Right atrium auricular region (tissue), 2 donors: Measurements from ENCODE around the gene LEMD2. TPM values are rescaled to one million over a fixed set of nuclear protein-coding genes. Genes with fewer than 3 reads are reported as not detected.

ENCODE experiments used
- DNase-seq: peaks from one replicate; pipeline ENCODE4 v3.0.0-alpha.2; 2019; ENCODE audit warnings: low spot score
- H3K27ac ChIP-seq, 2 donors: fragments of 200-600 bp; sonication (generic); 1 replicate in 1 of 2; 2 replicates in 1 of 2; pipeline ENCODE4 v1.5.1; 2016 to 2019
- H3K27me3 ChIP-seq, 2 donors: fragments of 200-600 bp; sonication (generic); one replicate each; pipeline versions ENCODE4 v1.5.1 to v1.6.0; 2017 to 2019
- H3K36me3 ChIP-seq: fragments of 200-600 bp; sonication (generic); one replicate; pipeline ENCODE4 v1.5.1; 2016
- H3K4me1 ChIP-seq, 2 donors: fragments of 200-600 bp; sonication (generic); one replicate each; pipeline versions ENCODE4 v1.5.1 to v1.6.0; 2017 to 2019
- H3K4me3 ChIP-seq, 2 donors: fragments of 200-600 bp; sonication (generic); 1 replicate in 1 of 2; 2 replicates in 1 of 2; pipeline ENCODE4 v1.5.1; 2017 to 2019; ENCODE audit warnings: mild to moderate bottlenecking in 1 of 2, moderate library complexity in 1 of 2
- H3K9me3 ChIP-seq, 2 donors: fragments of 200-600 bp; sonication (generic); one replicate each; pipeline ENCODE4 v1.5.1; 2019
- CTCF ChIP-seq, 2 donors: fragments of 200-600 bp; sonication (generic); IDR thresholded peaks; one replicate each; pipeline ENCODE4 v1.5.1; 2019; ENCODE audit warnings: antibody characterized with exemption in 2 of 2
- total RNA-seq, 2 donors: library from RNA; depleted of rRNA; stranded (reverse); fragments of >200 nt; gene quantifications; one replicate each; pipeline ENCODE4 v1.1.0, GENCODE V29; 2016

LEMD2 gene
- total RNA-seq, 2 donors from 2014 or later = 25.9 to 28.1 TPM

GRCh38 chr6:33787346-33787953 is 1.5 kb downstream of the LEMD2 start:
- no peak for TF ChIP-seq CTCF (IDR thresholded peaks at IDR 0.05)
- no peaks in the 10 kb centered on the region for H3K9me3 ChIP-seq
- H3K36me3 ChIP-seq = peaks cover 30% of the 10 kb centered on the region
- no peaks in the 10 kb centered on the region for H3K27me3 ChIP-seq
- peak overlapping the region; percentile 98 for H3K27ac ChIP-seq
- peak overlapping the region; percentile 88 to 93 for H3K4me3 ChIP-seq
- DNase-seq = no peak
- peaks cover 0 to 43% of the 10 kb centered on the region in 2 donors for H3K4me1 ChIP-seq

- no peak for DNase-seq
- Histone ChIP-seq H3K4me1 (peaks cover 0 to 49% of the 10 kb centered on the region in 2 donors), H3K4me3 (no peak overlapping the region), H3K27ac (peak overlapping the region; percentile 98), H3K36me3 (peaks cover 36% of the 10 kb centered on the region), H3K27me3 (no peaks in the 10 kb centered on the region), H3K9me3 (no peaks in the 10 kb centered on the region)
- TF ChIP-seq CTCF (IDR thresholded peaks at IDR 0.05) = no peak
Measured at GRCh38 chr6:33786736-33787135, 2.2 kb downstream of the LEMD2 start.

- Histone ChIP-seq H3K27ac (peak overlapping the region; percentile 10 to 98), H3K36me3 (peaks cover 41% of the 10 kb centered on the region), H3K4me3 (no peak overlapping the region), H3K4me1 (peaks cover 0 to 59% of the 10 kb centered on the region in 2 donors), H3K9me3 (no peaks in the 10 kb centered on the region), H3K27me3 (no peaks in the 10 kb centered on the region)
- no peak for TF ChIP-seq CTCF (IDR thresholded peaks at IDR 0.05)
- no peak for DNase-seq
Measured at GRCh38 chr6:33785778-33786177, 3.2 kb downstream of the LEMD2 start.

GRCh38 chr6:33784787-33785186 is 4.1 kb downstream of the LEMD2 start:
- Histone ChIP-seq H3K4me1 (peaks cover 0 to 64% of the 10 kb centered on the region in 2 donors), H3K27ac (peak overlapping the region in 1 of 2 donors; percentile 10)

GRCh38 chr6:33783781-33784520 is 5.0 kb downstream of the LEMD2 start:
- Histone ChIP-seq H3K27ac (no peak overlapping the region), H3K9me3 (no peaks in the 10 kb centered on the region), H3K27me3 (no peaks in the 10 kb centered on the region), H3K4me3 (no peak overlapping the region), H3K4me1 (peaks cover 0 to 58% of the 10 kb centered on the region in 2 donors), H3K36me3 (peaks cover 59% of the 10 kb centered on the region)
- no peak for TF ChIP-seq CTCF (IDR thresholded peaks at IDR 0.05)
- DNase-seq = no peak

More at GRCh38 chr6:33784787-33785186, 4.1 kb downstream of the LEMD2 start:
- TF ChIP-seq CTCF (IDR thresholded peaks at IDR 0.05) = no peak
- no peak for DNase-seq
- Histone ChIP-seq H3K36me3 (peaks cover 51% of the 10 kb centered on the region), H3K9me3 (no peaks in the 10 kb centered on the region), H3K4me3 (no peak overlapping the region), H3K27me3 (no peaks in the 10 kb centered on the region)
